ENCODE results near the gene TMEM89. TPM values are rescaled to one million over a fixed set of nuclear protein-coding genes. Genes with fewer than 3 reads are reported as not detected.

TMEM89 gene
- polyA plus RNA-seq, 3 donors, result 0.21 TPM; not detected in 2

DNA sequence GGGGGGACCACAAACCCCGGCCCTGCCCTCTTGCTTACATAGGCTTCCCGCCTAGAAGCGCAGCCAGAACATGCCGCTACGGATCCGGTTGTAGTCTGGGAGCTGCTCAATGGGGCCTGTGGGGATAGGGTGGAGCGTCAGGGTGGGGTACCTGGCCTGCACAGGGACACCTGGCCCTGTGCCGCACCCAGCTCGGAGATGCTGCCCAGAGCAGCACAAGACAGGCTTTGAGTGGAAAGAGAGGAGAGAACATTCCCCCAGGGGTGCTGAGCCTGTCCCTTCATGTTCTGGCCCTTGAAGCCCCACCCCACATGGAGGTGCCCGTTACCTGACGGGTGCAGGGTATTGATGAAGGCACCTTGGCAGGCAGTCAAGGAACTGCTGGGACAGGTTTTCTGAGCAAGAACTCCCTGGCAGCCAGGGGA lies 22.5 kb downstream of the TMEM89 start:
- H3K27ac ChIP-seq (ENCODE audit: low read depth in 1 of 2, low read length in 2 of 2), result no peak overlapping the region
- peaks cover 0 to 6% (median 0%) of the 10 kb centered on the region in 7 donors for H3K9me3 Mint-ChIP-seq
- no peak overlapping the region for H3K27ac Mint-ChIP-seq
- H3K4me3 Mint-ChIP-seq, result no peak overlapping the region
- DNase-seq, result no peak
- TF ChIP-seq, protein P1, sequence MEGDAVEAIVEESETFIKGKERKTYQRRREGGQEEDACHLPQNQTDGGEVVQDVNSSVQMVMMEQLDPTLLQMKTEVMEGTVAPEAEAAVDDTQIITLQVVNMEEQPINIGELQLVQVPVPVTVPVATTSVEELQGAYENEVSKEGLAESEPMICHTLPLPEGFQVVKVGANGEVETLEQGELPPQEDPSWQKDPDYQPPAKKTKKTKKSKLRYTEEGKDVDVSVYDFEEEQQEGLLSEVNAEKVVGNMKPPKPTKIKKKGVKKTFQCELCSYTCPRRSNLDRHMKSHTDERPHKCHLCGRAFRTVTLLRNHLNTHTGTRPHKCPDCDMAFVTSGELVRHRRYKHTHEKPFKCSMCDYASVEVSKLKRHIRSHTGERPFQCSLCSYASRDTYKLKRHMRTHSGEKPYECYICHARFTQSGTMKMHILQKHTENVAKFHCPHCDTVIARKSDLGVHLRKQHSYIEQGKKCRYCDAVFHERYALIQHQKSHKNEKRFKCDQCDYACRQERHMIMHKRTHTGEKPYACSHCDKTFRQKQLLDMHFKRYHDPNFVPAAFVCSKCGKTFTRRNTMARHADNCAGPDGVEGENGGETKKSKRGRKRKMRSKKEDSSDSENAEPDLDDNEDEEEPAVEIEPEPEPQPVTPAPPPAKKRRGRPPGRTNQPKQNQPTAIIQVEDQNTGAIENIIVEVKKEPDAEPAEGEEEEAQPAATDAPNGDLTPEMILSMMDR (IDR thresholded peaks at IDR 0.05), result no peak
- intact Hi-C loops (cut with micrococcal nuclease), result no loop called here
- H3K4me2 ChIP-seq (replicated peaks; ENCODE audit: extremely low read depth, low read length, poor library complexity, severe bottlenecking), result no peak overlapping the region
- peaks cover 6 to 22% of the 10 kb centered on the region in 2 donors for H3K27me3 ChIP-seq (ENCODE audit: control insufficient read depth in 2 of 2, insufficient read depth in 2 of 2, low read length in 2 of 2)
- H4K20me1 ChIP-seq (ENCODE audit: insufficient read depth, low read length), result peaks cover 54% of the 10 kb centered on the region
- peaks cover 64 to 70% of the 10 kb centered on the region in 2 donors for H3K36me3 ChIP-seq (replicated peaks in 1 of 2; ENCODE audit: control insufficient read depth in 1 of 2, insufficient read depth in 2 of 2, low read length in 2 of 2)
- H2AFZ ChIP-seq (ENCODE audit: insufficient read depth, low read depth, low read length, poor library complexity, severe bottlenecking), result no peak overlapping the region
- H3K36me3 Mint-ChIP-seq, result peaks cover 72 to 73% of the 10 kb centered on the region in 2 donors
- H3K79me2 ChIP-seq (ENCODE audit: insufficient read depth, low read length), result no peaks in the 10 kb centered on the region
- no peaks in the 10 kb centered on the region for H3K9me3 ChIP-seq (replicated peaks in 1 of 2; ENCODE audit: control insufficient read depth in 1 of 2, insufficient read depth in 1 of 2, low read length in 2 of 2)
- peaks cover 12% of the 10 kb centered on the region for H3K4me1 Mint-ChIP-seq
- peaks cover 23 to 27% (median 25%) of the 10 kb centered on the region in 3 donors for H3K27me3 Mint-ChIP-seq (ENCODE audit: low read depth in 3 of 3)
- H3K4me3 ChIP-seq (replicated peaks in 1 of 3; ENCODE audit: low read depth in 2 of 3, low read length in 3 of 3), result no peak overlapping the region
- no peak overlapping the region for H3K9ac ChIP-seq (ENCODE audit: insufficient read depth, low read length, poor library complexity, severe bottlenecking)
- 96% methylated on average over 3 of the region's 11 CpGs for WGBS (ENCODE audit: insufficient coverage)
- H3K4me1 ChIP-seq (ENCODE audit: control insufficient read depth in 1 of 2, insufficient read depth in 2 of 2, low read length in 2 of 2), result peaks cover 6 to 14% of the 10 kb centered on the region in 2 donors

- H2AFZ ChIP-seq (ENCODE audit: insufficient read depth, low read depth, low read length, poor library complexity, severe bottlenecking), result no peak overlapping the region
- TF ChIP-seq, protein P1 (IDR thresholded peaks at IDR 0.05), result no peak
- H3K27ac Mint-ChIP-seq, result peak overlapping the region in 2 of 7 donors; percentile 30 to 87
- intact Hi-C loops (cut with micrococcal nuclease), result no loop called here
- H3K79me2 ChIP-seq (ENCODE audit: insufficient read depth, low read length), result no peaks in the 10 kb centered on the region
- H3K36me3 ChIP-seq (replicated peaks in 1 of 2; ENCODE audit: control insufficient read depth in 1 of 2, insufficient read depth in 2 of 2, low read length in 2 of 2), result peaks cover 58 to 64% of the 10 kb centered on the region in 2 donors
- H3K9ac ChIP-seq (ENCODE audit: insufficient read depth, low read length, poor library complexity, severe bottlenecking), result no peak overlapping the region
- peaks cover 12% of the 10 kb centered on the region for H3K4me1 Mint-ChIP-seq
- H3K4me3 ChIP-seq (replicated peaks in 1 of 3; ENCODE audit: low read depth in 2 of 3, low read length in 3 of 3), result no peak overlapping the region
- DNase-seq, result no peak
- peaks cover 66 to 68% of the 10 kb centered on the region in 2 donors for H3K36me3 Mint-ChIP-seq
- H3K9me3 ChIP-seq (replicated peaks in 1 of 2; ENCODE audit: control insufficient read depth in 1 of 2, insufficient read depth in 1 of 2, low read length in 2 of 2), result no peaks in the 10 kb centered on the region
- 80% methylated on average over 4 of the region's 5 CpGs for WGBS (ENCODE audit: insufficient coverage)
- H3K27me3 ChIP-seq (ENCODE audit: control insufficient read depth in 2 of 2, insufficient read depth in 2 of 2, low read length in 2 of 2), result peaks cover 6 to 27% of the 10 kb centered on the region in 2 donors
- peaks cover 48% of the 10 kb centered on the region for H4K20me1 ChIP-seq (ENCODE audit: insufficient read depth, low read length)
- peaks cover 6 to 14% of the 10 kb centered on the region in 2 donors for H3K4me1 ChIP-seq (ENCODE audit: control insufficient read depth in 1 of 2, insufficient read depth in 2 of 2, low read length in 2 of 2)
- H3K4me3 Mint-ChIP-seq, result no peak overlapping the region
- peaks cover 29 to 31% (median 31%) of the 10 kb centered on the region in 3 donors for H3K27me3 Mint-ChIP-seq (ENCODE audit: low read depth in 3 of 3)
- no peak overlapping the region for H3K27ac ChIP-seq (ENCODE audit: low read depth in 1 of 2, low read length in 2 of 2)
- peaks cover 0 to 6% (median 0%) of the 10 kb centered on the region in 7 donors for H3K9me3 Mint-ChIP-seq
- H3K4me2 ChIP-seq (replicated peaks; ENCODE audit: extremely low read depth, low read length, poor library complexity, severe bottlenecking), result no peak overlapping the region
Measured at GRCh38 chr3:48598323-48599076, 23.1 kb downstream of the TMEM89 start.

Data from CD14-positive monocyte (primary cell).